Neural cell (in vitro differentiated cells): ENCODE data around the gene RGS13.

Experiments
- CTCF ChIP-seq: fragments of 450-650 bp; IDR thresholded peaks from 2 replicates; pipeline ENCODE4 v1.5.1; 2014; ENCODE audit warnings: antibody characterized with exemption, mild to moderate bottlenecking, moderate library complexity; ENCODE audit not compliant: poor library complexity, severe bottlenecking
- MXI1 ChIP-seq: fragments of 450-650 bp; conservative IDR thresholded peaks from 2 replicates; pipeline ENCODE4 v1.6.1; 2014; ENCODE audit warnings: antibody characterized with exemption, mild to moderate bottlenecking; ENCODE audit not compliant: poor library complexity, severe bottlenecking
- TAF1 ChIP-seq: IDR thresholded peaks from 2 replicates; pipeline ENCODE4 v1.6.1; 2012; ENCODE audit warnings: low read depth

- no peak for TF ChIP-seq CTCF
- TF ChIP-seq MXI1, result no peak
- TF ChIP-seq TAF1, result no peak
Measured at GRCh38 chr1:192635041-192635440, 906 bp upstream of the RGS13 start.
